Liver (tissue), 9 donors: ENCODE measurements around the gene IQCM. TPM values are rescaled to one million over a fixed set of nuclear protein-coding genes. Genes with fewer than 3 reads are reported as not detected.

Experiments used
- DNase-seq: peaks from one replicate; pipeline ENCODE4 v3.0.0-alpha.2; 2017; ENCODE audit warnings: low spot score
- H3K27ac ChIP-seq, 2 donors: one replicate each; pipeline ENCODE4 v1.7.0; 2013; ENCODE audit warnings: inconsistent platforms in 2 of 2, low read length in 2 of 2, control low read depth in 1 of 2, low read depth in 1 of 2, mild to moderate bottlenecking in 1 of 2
- H3K27me3 ChIP-seq, 4 donors: one replicate each; pipeline versions ENCODE4 v1.6.1 to v1.7.0; 2013; ENCODE audit warnings: low read length in 3 of 4, inconsistent platforms in 1 of 4, mild to moderate bottlenecking in 1 of 4, moderate library complexity in 1 of 4; ENCODE audit not compliant: control insufficient read depth in 4 of 4, insufficient read depth in 4 of 4
- H3K36me3 ChIP-seq, 4 donors: one replicate each; pipeline versions ENCODE4 v1.6.1 to v1.7.0; 2013; ENCODE audit warnings: low read length in 3 of 4, mild to moderate bottlenecking in 3 of 4, low read depth in 1 of 4, moderate library complexity in 1 of 4; ENCODE audit not compliant: control insufficient read depth in 4 of 4, insufficient read depth in 3 of 4
- H3K4me1 ChIP-seq, 4 donors: one replicate each; pipeline versions ENCODE4 v1.6.1 to v1.7.0; 2013; ENCODE audit warnings: low read length in 3 of 4, mild to moderate bottlenecking in 3 of 4, moderate library complexity in 1 of 4; ENCODE audit not compliant: control insufficient read depth in 4 of 4, insufficient read depth in 4 of 4
- H3K4me3 ChIP-seq, 3 donors: one replicate each; pipeline versions ENCODE4 v1.6.1 to v1.7.0; 2013; ENCODE audit warnings: low read length in 3 of 3, control low read depth in 1 of 3, low read depth in 1 of 3, mild to moderate bottlenecking in 1 of 3
- H3K9ac ChIP-seq, 2 donors: one replicate each; pipeline ENCODE4 v1.7.0; 2013; ENCODE audit warnings: low read length in 2 of 2, mild to moderate bottlenecking in 2 of 2, moderate library complexity in 2 of 2, control low read depth in 1 of 2, low read depth in 1 of 2
- H3K9me3 ChIP-seq, 4 donors: one replicate each; pipeline versions ENCODE4 v1.6.1 to v1.7.0; 2013; ENCODE audit warnings: low read length in 3 of 4; ENCODE audit not compliant: control insufficient read depth in 4 of 4
- FOXA1 ChIP-seq: IDR thresholded peaks from 2 replicates; pipeline ENCODE4 v1.6.1; 2016; ENCODE audit warnings: antibody characterized with exemption
- FOXA2 ChIP-seq: IDR thresholded peaks from 2 replicates; pipeline ENCODE4 v1.6.1; 2016; ENCODE audit warnings: antibody characterized with exemption
- GABPA ChIP-seq, 2 donors: IDR thresholded peaks in 1 of 2; conservative IDR thresholded peaks in 1 of 2; 2 replicates each; pipeline ENCODE4 v1.6.1; 2016; ENCODE audit warnings: antibody characterized with exemption in 2 of 2, mild to moderate bottlenecking in 1 of 2, moderate library complexity in 1 of 2
- HNF4A ChIP-seq, 2 donors: conservative IDR thresholded peaks; 2 replicates each; pipeline ENCODE4 v1.6.1; 2016; ENCODE audit warnings: antibody characterized with exemption in 2 of 2, mild to moderate bottlenecking in 2 of 2
- JUND ChIP-seq, 2 donors: IDR thresholded peaks; 2 replicates each; pipeline ENCODE4 v1.6.1; 2016; ENCODE audit warnings: antibody characterized with exemption in 2 of 2
- MAX ChIP-seq: IDR thresholded peaks from 2 replicates; pipeline ENCODE4 v1.6.1; 2016; ENCODE audit warnings: antibody characterized with exemption
- RAD21 ChIP-seq, 2 donors: IDR thresholded peaks; 2 replicates each; pipeline ENCODE4 v1.6.1; 2016; ENCODE audit warnings: antibody characterized with exemption in 2 of 2, mild to moderate bottlenecking in 2 of 2
- REST ChIP-seq: IDR thresholded peaks from 2 replicates; pipeline ENCODE4 v1.6.1; 2016; ENCODE audit warnings: antibody characterized with exemption, mild to moderate bottlenecking
- RXRA ChIP-seq, 2 donors: IDR thresholded peaks; 2 replicates each; pipeline ENCODE4 v1.6.1; 2017 to 2018; ENCODE audit warnings: antibody characterized with exemption in 2 of 2, mild to moderate bottlenecking in 1 of 2
- TAF1 ChIP-seq: conservative IDR thresholded peaks from 2 replicates; pipeline ENCODE4 v1.6.1; 2016; ENCODE audit warnings: antibody characterized with exemption, mild to moderate bottlenecking
- YY1 ChIP-seq: IDR thresholded peaks from 2 replicates; pipeline ENCODE4 v1.6.1; 2016; ENCODE audit warnings: antibody characterized with exemption, mild to moderate bottlenecking
- ZBTB33 ChIP-seq: IDR thresholded peaks from 2 replicates; pipeline ENCODE4 v1.6.1; 2016; ENCODE audit warnings: antibody characterized with exemption
- WGBS: extraction: QIAGEN DNeasy Blood & Tissue Kit; methylation state at CpG from one replicate; pipeline ENCODE4 v1.1.7; 2013; 5-methylcytosine and 5-hydroxymethylcytosine counted together
- polyA plus RNA-seq, 2 donors: library from polyadenylated mRNA; stranded (reverse) in 1 of 2; unstranded in 1 of 2; fragments of 200-250 nt in 1 of 2; fragments of >200 nt in 1 of 2; fragmentation: Nextera tagmentation in 1 of 2; extraction: Ambion mirVana in 1 of 2; gene quantifications; one replicate each; pipeline versions ENCODE4 v1.2.1 to v1.2.3, GENCODE V29; 2013 to 2015
- total RNA-seq, 2 donors: library from RNA; depleted of rRNA; stranded (reverse); fragments of >200 nt; gene quantifications; one replicate each; pipeline ENCODE4 v1.2.3, GENCODE V29; 2014
- donor health status: healthy.
- donor health status: healthy.
- donor health status: healthy.
- donor health status: healthy.
- donor health status: healthy.

IQCM gene
- total and polyA plus RNA-seq, 4 donors: 0.08 TPM; not detected in 3

- Histone ChIP-seq H3K4me1 (no peaks in the 10 kb centered on the region), H3K36me3 (no peaks in the 10 kb centered on the region), H3K4me3 (no peak overlapping the region), H3K27ac (no peak overlapping the region), H3K9me3 (no peaks in the 10 kb centered on the region), H3K27me3 (no peaks in the 10 kb centered on the region), H3K9ac (no peak overlapping the region)
- TF ChIP-seq RAD21 (IDR thresholded peaks at IDR 0.05): no peak
- DNase-seq: no peak
Measured at GRCh38 chr4:149845743-149846142, 30.1 kb upstream of the IQCM start.

- H3K4me1 ChIP-seq: no peaks in the 10 kb centered on the region
- no peak overlapping the region for H3K9ac ChIP-seq
- no peak overlapping the region for H3K27ac ChIP-seq
- no peaks in the 10 kb centered on the region for H3K27me3 ChIP-seq
- TF ChIP-seq ZBTB33 (no peak), RXRA (IDR thresholded peaks at IDR 0.05) (no peak), JUND (IDR thresholded peaks at IDR 0.05) (no peak), FOXA1 (no peak), HNF4A (conservative IDR thresholded peaks at IDR 0.05) (no peak)
- WGBS: 73% methylated on average over 1 of the region's 1 CpG
- no peaks in the 10 kb centered on the region for H3K9me3 ChIP-seq
- no peaks in the 10 kb centered on the region for H3K36me3 ChIP-seq
- no peak overlapping the region for H3K4me3 ChIP-seq
- no peak for DNase-seq
Measured at GRCh38 chr4:149841686-149842085, 26.0 kb upstream of the IQCM start.

GRCh38 chr4:149838036-149838435 is 22.4 kb upstream of the IQCM start:
- no peaks in the 10 kb centered on the region for H3K9me3 ChIP-seq
- TF ChIP-seq YY1 (no peak), RXRA (IDR thresholded peaks at IDR 0.05) (no peak), GABPA (IDR thresholded peaks at IDR 0.05 in 1 of 2, conservative IDR thresholded peaks at IDR 0.05 in 1 of 2) (no peak), MAX (no peak), JUND (IDR thresholded peaks at IDR 0.05) (no peak)
- no peak overlapping the region for H3K9ac ChIP-seq
- H3K36me3 ChIP-seq: no peaks in the 10 kb centered on the region
- H3K27ac ChIP-seq: no peak overlapping the region
- 79% methylated on average over 1 of the region's 1 CpG for WGBS
- no peak overlapping the region for H3K4me3 ChIP-seq
- H3K27me3 ChIP-seq: no peaks in the 10 kb centered on the region
- DNase-seq: no peak
- H3K4me1 ChIP-seq: no peaks in the 10 kb centered on the region

GRCh38 chr4:149836546-149836945 is 20.9 kb upstream of the IQCM start:
- Histone ChIP-seq H3K9me3 (no peaks in the 10 kb centered on the region), H3K27ac (no peak overlapping the region), H3K9ac (no peak overlapping the region), H3K4me1 (no peaks in the 10 kb centered on the region), H3K27me3 (no peaks in the 10 kb centered on the region), H3K36me3 (no peaks in the 10 kb centered on the region), H3K4me3 (no peak overlapping the region)
- TF ChIP-seq HNF4A (conservative IDR thresholded peaks at IDR 0.05) (no peak), FOXA2 (no peak), TAF1 (no peak), YY1 (no peak), RAD21 (IDR thresholded peaks at IDR 0.05) (no peak), REST (no peak)
- 89% methylated on average over 3 of the region's 3 CpGs for WGBS
- no peak for DNase-seq
